ENCODE data around the gene MEGF6. TPM values are rescaled to one million over a fixed set of nuclear protein-coding genes. Genes with fewer than 3 reads are reported as not detected.

Gene MEGF6
- total RNA-seq, 2 donors from 2014 or later, result 83.0 to 103 TPM

DNA sequence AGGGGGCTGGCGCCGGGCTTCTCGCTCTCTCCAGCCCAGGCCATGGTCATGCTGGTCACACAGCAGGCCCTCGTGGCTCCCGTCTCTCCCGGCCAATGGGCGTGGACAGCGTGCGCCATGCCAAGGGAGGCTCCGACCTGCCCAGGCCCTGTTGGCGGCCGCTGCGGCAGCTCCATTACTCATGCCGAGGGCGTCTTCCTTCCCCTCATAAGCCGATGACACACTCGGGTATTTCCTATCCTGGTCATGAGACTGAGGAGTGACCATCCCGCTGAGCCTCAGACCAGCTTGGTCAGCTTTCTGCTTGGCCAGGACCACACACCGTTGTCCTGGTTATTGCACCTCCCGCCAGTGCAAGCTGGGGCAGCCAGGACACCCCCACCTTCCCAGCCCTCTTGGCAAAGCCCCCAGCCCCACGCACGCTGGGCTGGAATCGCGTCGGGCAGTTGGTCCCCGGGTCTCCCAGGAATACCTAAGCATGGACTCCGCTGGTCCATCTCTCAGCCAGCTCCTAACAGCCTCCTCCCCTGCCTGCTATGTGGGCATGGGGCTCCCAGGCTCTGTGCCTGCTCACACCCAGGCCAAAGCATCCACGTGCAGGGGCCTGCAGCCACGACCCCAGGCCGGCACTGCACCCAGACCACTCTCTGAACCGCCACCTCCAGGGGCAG, 107.0 kb downstream of the MEGF6 start:
- no peaks in the 10 kb centered on the region for H3K4me1 Mint-ChIP-seq
- no peak overlapping the region for H3K27ac Mint-ChIP-seq
- no peaks in the 10 kb centered on the region for H3K9me3 ChIP-seq (ENCODE audit: control insufficient read depth, low read length)
- H3K4me3 Mint-ChIP-seq, result no peak overlapping the region
- DNase-seq, result no peak
- no peak overlapping the region for H3K9ac ChIP-seq (ENCODE audit: extremely low read depth, low read length, poor library complexity, severe bottlenecking)
- no peak overlapping the region for H3K4me3 ChIP-seq (ENCODE audit: low read length)
- H3K27me3 Mint-ChIP-seq (ENCODE audit: insufficient read depth), result no peaks in the 10 kb centered on the region
- no peaks in the 10 kb centered on the region for H3K9me3 Mint-ChIP-seq
- no peak overlapping the region for H3K27ac ChIP-seq (ENCODE audit: low read depth, low read length)
- no peaks in the 10 kb centered on the region for H3K27me3 ChIP-seq (ENCODE audit: control insufficient read depth, insufficient read depth, low read length, poor library complexity, severe bottlenecking)
- H3K4me1 ChIP-seq (ENCODE audit: control insufficient read depth, insufficient read depth, low read length), result no peaks in the 10 kb centered on the region
- no peaks in the 10 kb centered on the region for H3K36me3 ChIP-seq (ENCODE audit: control insufficient read depth, insufficient read depth, low read length)
- 93 to 96% methylated on average over 18 to 31 of the region's 31 CpGs for WGBS, 2 experiments (ENCODE audit: insufficient coverage in 1 of 2, insufficient read length in 1 of 2)
- TF ChIP-seq, protein P1, sequence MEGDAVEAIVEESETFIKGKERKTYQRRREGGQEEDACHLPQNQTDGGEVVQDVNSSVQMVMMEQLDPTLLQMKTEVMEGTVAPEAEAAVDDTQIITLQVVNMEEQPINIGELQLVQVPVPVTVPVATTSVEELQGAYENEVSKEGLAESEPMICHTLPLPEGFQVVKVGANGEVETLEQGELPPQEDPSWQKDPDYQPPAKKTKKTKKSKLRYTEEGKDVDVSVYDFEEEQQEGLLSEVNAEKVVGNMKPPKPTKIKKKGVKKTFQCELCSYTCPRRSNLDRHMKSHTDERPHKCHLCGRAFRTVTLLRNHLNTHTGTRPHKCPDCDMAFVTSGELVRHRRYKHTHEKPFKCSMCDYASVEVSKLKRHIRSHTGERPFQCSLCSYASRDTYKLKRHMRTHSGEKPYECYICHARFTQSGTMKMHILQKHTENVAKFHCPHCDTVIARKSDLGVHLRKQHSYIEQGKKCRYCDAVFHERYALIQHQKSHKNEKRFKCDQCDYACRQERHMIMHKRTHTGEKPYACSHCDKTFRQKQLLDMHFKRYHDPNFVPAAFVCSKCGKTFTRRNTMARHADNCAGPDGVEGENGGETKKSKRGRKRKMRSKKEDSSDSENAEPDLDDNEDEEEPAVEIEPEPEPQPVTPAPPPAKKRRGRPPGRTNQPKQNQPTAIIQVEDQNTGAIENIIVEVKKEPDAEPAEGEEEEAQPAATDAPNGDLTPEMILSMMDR (conservative IDR thresholded peaks at IDR 0.05), result no peak
- peaks cover 16% of the 10 kb centered on the region for H3K36me3 Mint-ChIP-seq (ENCODE audit: low read depth)

DNA sequence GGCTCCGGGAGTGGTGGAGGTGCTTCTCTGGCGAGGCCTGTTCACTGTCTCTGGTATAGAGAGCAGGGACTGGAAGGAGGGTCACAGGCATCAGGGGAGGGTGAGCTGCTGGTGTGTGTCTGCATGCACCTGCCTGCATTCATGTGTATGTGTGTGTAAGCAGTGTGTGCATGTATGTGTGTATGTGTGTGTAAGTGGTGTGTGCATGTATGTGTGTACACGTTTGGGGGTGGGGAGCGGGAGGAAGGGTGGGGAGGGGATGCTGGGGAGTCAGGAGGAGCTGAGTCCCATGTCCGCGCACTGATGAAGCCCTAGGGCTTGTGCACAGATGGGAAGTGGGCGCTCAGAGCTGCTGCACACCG, 107.8 kb downstream of the MEGF6 start:
- H3K4me1 ChIP-seq (ENCODE audit: control insufficient read depth, insufficient read depth, low read length), result no peaks in the 10 kb centered on the region
- no peak overlapping the region for H3K27ac Mint-ChIP-seq
- H3K36me3 ChIP-seq (ENCODE audit: control insufficient read depth, insufficient read depth, low read length), result no peaks in the 10 kb centered on the region
- WGBS, 2 experiments (ENCODE audit: insufficient coverage in 1 of 2, insufficient read length in 1 of 2), result 87 to 100% methylated on average over 3 to 8 of the region's 8 CpGs
- DNase-seq, result no peak
- H3K27me3 Mint-ChIP-seq (ENCODE audit: insufficient read depth), result no peaks in the 10 kb centered on the region
- TF ChIP-seq, protein P1 (conservative IDR thresholded peaks at IDR 0.05), result no peak
- no peak overlapping the region for H3K9ac ChIP-seq (ENCODE audit: extremely low read depth, low read length, poor library complexity, severe bottlenecking)
- H3K9me3 Mint-ChIP-seq, result no peaks in the 10 kb centered on the region
- H3K27me3 ChIP-seq (ENCODE audit: control insufficient read depth, insufficient read depth, low read length, poor library complexity, severe bottlenecking), result no peaks in the 10 kb centered on the region
- H3K4me3 ChIP-seq (ENCODE audit: low read length), result no peak overlapping the region
- H3K4me3 Mint-ChIP-seq, result no peak overlapping the region
- peaks cover 16% of the 10 kb centered on the region for H3K36me3 Mint-ChIP-seq (ENCODE audit: low read depth)
- H3K27ac ChIP-seq (ENCODE audit: low read depth, low read length), result no peak overlapping the region
- H3K9me3 ChIP-seq (ENCODE audit: control insufficient read depth, low read length), result no peaks in the 10 kb centered on the region
- no peaks in the 10 kb centered on the region for H3K4me1 Mint-ChIP-seq

DNA sequence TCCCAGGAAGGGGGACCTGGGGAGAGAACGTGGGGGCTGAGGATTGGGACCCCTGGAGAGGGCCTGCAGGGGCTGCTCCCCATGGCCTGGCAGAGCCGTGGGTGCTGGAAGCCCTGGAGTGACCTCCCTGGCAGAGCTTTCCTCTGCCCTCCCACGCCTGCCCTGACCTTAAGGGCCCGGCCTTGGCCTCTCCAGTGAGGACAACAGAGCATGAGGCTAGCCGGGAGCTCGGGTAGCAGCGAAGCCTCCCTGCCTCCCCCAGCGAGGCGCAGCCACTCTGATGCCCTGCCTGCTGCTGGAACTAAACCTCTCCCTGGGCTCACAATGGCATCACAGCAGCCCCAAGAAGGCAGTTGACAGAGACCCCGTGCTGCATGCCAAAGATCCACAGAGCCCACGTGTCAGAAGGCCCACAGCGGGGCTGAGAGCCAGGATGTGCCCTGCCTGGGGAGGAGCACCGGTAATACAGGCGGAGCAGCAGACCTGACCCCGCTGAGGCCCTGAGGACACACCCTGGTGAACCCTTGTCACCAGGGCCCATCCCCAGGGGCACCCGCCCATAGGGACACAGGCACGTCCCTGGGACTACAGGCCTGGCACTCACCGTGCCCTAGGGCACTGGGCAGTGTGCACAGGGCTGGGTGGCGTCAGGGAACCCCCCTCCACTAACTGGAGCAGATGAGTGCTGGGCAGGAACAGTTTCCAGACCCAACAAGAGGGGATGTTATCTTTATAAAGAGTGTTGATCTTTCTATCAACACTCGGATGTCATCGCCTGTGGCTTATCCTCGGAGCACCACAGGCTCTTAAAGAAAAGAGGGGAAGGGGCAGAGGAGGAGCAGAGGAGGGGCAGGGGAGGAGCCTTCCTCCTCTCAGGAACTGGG, 108.4 kb downstream of the MEGF6 start:
- Mint-ChIP-seq H3K9me3 (no peaks in the 10 kb centered on the region), H3K27ac (no peak overlapping the region), H3K36me3 (ENCODE audit: low read depth) (peaks cover 13% of the 10 kb centered on the region), H3K4me3 (no peak overlapping the region), H3K27me3 (ENCODE audit: insufficient read depth) (no peaks in the 10 kb centered on the region), H3K4me1 (no peaks in the 10 kb centered on the region)
- H3K27me3 ChIP-seq (ENCODE audit: control insufficient read depth, insufficient read depth, low read length, poor library complexity, severe bottlenecking), result no peaks in the 10 kb centered on the region
- TF ChIP-seq, protein P1 (conservative IDR thresholded peaks at IDR 0.05), result no peak
- no peaks in the 10 kb centered on the region for H3K4me1 ChIP-seq (ENCODE audit: control insufficient read depth, insufficient read depth, low read length)
- no peak overlapping the region for H3K4me3 ChIP-seq (ENCODE audit: low read length)
- no peak overlapping the region for H3K9ac ChIP-seq (ENCODE audit: extremely low read depth, low read length, poor library complexity, severe bottlenecking)
- H3K9me3 ChIP-seq (ENCODE audit: control insufficient read depth, low read length), result no peaks in the 10 kb centered on the region
- H3K27ac ChIP-seq (ENCODE audit: low read depth, low read length), result no peak overlapping the region
- WGBS, 2 experiments (ENCODE audit: insufficient coverage in 1 of 2, insufficient read length in 1 of 2), result 89 to 90% methylated on average over 14 to 22 of the region's 22 CpGs
- H3K36me3 ChIP-seq (ENCODE audit: control insufficient read depth, insufficient read depth, low read length), result no peaks in the 10 kb centered on the region
- no peak for DNase-seq
